ENCODE results near the gene HELZ. TPM values are rescaled to one million over a fixed set of nuclear protein-coding genes. Genes with fewer than 3 reads are reported as not detected.

HELZ gene
- total and polyA plus RNA-seq, 4 donors: 3.8 to 69.2 (median 25.7) TPM

GRCh38 chr17:67063141-67063540, 181.9 kb downstream of the HELZ start:
- Histone ChIP-seq H3K27ac (ENCODE audit: low read depth in 1 of 2, low read length in 2 of 2) (no peak overlapping the region), H3K36me3 (ENCODE audit: control insufficient read depth in 4 of 4, insufficient read depth in 3 of 4, low read depth in 1 of 4, low read length in 3 of 4) (no peaks in the 10 kb centered on the region), H3K27me3 (ENCODE audit: control insufficient read depth in 4 of 4, insufficient read depth in 4 of 4, low read length in 3 of 4) (no peaks in the 10 kb centered on the region), H3K9ac (ENCODE audit: low read depth in 1 of 2, low read length in 2 of 2) (no peak overlapping the region), H3K4me1 (ENCODE audit: control insufficient read depth in 4 of 4, insufficient read depth in 4 of 4, low read length in 3 of 4) (peaks cover 0 to 3% (median 0%) of the 10 kb centered on the region in 4 donors), H3K4me3 (ENCODE audit: low read depth in 1 of 3, low read length in 3 of 3) (no peak overlapping the region), H3K9me3 (ENCODE audit: control insufficient read depth in 4 of 4, low read length in 3 of 4) (no peaks in the 10 kb centered on the region)
- DNase-seq (ENCODE audit: low spot score): no peak
- 94% methylated on average over 6 of the region's 6 CpGs for WGBS
- no peak for TF ChIP-seq REST (IDR thresholded peaks at IDR 0.05)
- TF ChIP-seq EGR1 (IDR thresholded peaks at IDR 0.05; ENCODE audit: low read depth in 2 of 2): no peak
- no peak for TF ChIP-seq TAF1 (conservative IDR thresholded peaks at IDR 0.05)

DNA sequence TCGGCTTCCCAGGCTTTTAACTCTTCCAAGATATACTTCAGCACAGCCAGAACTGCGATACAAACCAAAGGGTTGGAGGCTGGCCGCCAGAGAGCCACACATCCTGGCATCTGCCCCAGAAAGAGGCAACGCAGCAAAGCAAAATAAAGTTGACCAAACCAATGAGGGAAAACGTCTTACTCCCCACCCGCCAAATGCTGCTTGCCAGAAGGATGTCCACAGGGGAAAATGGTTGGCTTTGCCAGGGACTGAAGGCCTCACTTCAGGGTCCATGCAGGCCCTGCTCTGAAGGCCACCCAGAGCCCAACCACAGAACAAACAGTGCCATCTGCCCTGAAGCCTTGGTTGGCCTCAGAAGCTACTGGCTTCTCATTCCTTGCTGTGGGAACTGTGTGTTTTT, 185.6 kb downstream of the HELZ start:
- TF ChIP-seq CTCF (IDR thresholded peaks at IDR 0.05; ENCODE audit: low read depth, low read length, missing input control): no peak
- TF ChIP-seq FOXA2 (IDR thresholded peaks at IDR 0.05): no peak
- TF ChIP-seq, protein P1, sequence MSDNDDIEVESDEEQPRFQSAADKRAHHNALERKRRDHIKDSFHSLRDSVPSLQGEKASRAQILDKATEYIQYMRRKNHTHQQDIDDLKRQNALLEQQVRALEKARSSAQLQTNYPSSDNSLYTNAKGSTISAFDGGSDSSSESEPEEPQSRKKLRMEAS (IDR thresholded peaks at IDR 0.05): no peak
- no peak for TF ChIP-seq GABPA (IDR thresholded peaks at IDR 0.05 in 1 of 2, conservative IDR thresholded peaks at IDR 0.05 in 1 of 2)
- TF ChIP-seq SP1 (IDR thresholded peaks at IDR 0.05): no peak
- no peak for TF ChIP-seq EGR1 (IDR thresholded peaks at IDR 0.05; ENCODE audit: low read depth in 2 of 2)
- TF ChIP-seq NR2F2 (IDR thresholded peaks at IDR 0.05): no peak
- no peak for TF ChIP-seq ZBTB33 (IDR thresholded peaks at IDR 0.05)
- Histone ChIP-seq H3K27ac (ENCODE audit: low read depth in 1 of 2, low read length in 2 of 2) (no peak overlapping the region), H3K4me1 (ENCODE audit: control insufficient read depth in 4 of 4, insufficient read depth in 4 of 4, low read length in 3 of 4) (peaks cover 0 to 3% (median 0%) of the 10 kb centered on the region in 4 donors), H3K9me3 (ENCODE audit: control insufficient read depth in 4 of 4, low read length in 3 of 4) (no peaks in the 10 kb centered on the region), H3K36me3 (ENCODE audit: control insufficient read depth in 4 of 4, insufficient read depth in 3 of 4, low read depth in 1 of 4, low read length in 3 of 4) (no peaks in the 10 kb centered on the region), H3K4me3 (ENCODE audit: low read depth in 1 of 3, low read length in 3 of 3) (no peak overlapping the region), H3K9ac (ENCODE audit: low read depth in 1 of 2, low read length in 2 of 2) (no peak overlapping the region), H3K27me3 (ENCODE audit: control insufficient read depth in 4 of 4, insufficient read depth in 4 of 4, low read length in 3 of 4) (no peaks in the 10 kb centered on the region)
- DNase-seq (ENCODE audit: low spot score): no peak
- WGBS: 62% methylated on average over 6 of the region's 6 CpGs
